SK-N-SH treated with all-trans-retinoic acid at 6 μM for 48 hours (cell line): Measurements from ENCODE around the gene PLET1.

Experiments used
- ATAC-seq: fragments of 200-7000 bp; cut with Tn5 transposase; 3 replicates; pipeline ENCODE4 v1.9.1; 2020; ENCODE audit warnings: mild to moderate bottlenecking, moderate library complexity
- ARNTL ChIP-seq: fragments of 450-650 bp; formaldehyde crosslinking; IDR thresholded peaks from 2 replicates; pipeline ENCODE4 v1.5.0; 2020; ENCODE audit warnings: low read depth, mild to moderate bottlenecking, moderate library complexity, borderline replicate concordance
- BACH2 ChIP-seq: fragments of 250-450 bp; sonication (Bioruptor Pico); IDR thresholded peaks from 2 replicates; pipeline ENCODE4 v1.9.0; 2021; ENCODE audit warnings: mild to moderate bottlenecking, borderline replicate concordance
- CREB5 ChIP-seq: fragments of 250-450 bp; sonication (Bioruptor Pico); IDR thresholded peaks from 2 replicates; pipeline ENCODE4 v1.5.1; 2020; ENCODE audit warnings: low read depth, mild to moderate bottlenecking, moderate library complexity
- CSDC2 ChIP-seq: fragments of 250-450 bp; sonication (Bioruptor Pico); IDR thresholded peaks from 2 replicates; pipeline ENCODE4 v1.5.0; 2020; ENCODE audit warnings: mild to moderate bottlenecking, moderate library complexity
- CSRNP3 ChIP-seq: fragments of 250-450 bp; sonication (Bioruptor Pico); IDR thresholded peaks from 2 replicates; pipeline ENCODE4 v1.5.1; 2021; ENCODE audit warnings: mild to moderate bottlenecking, moderate library complexity
- GLIS3 ChIP-seq: fragments of 250-450 bp; sonication (Bioruptor Pico); IDR thresholded peaks from 2 replicates; pipeline ENCODE4 v1.5.0; 2020; ENCODE audit warnings: mild to moderate bottlenecking, moderate library complexity
- ISL1 ChIP-seq: fragments of 250-450 bp; sonication (Bioruptor Pico); IDR thresholded peaks from 2 replicates; pipeline ENCODE4 v2.1.2; 2022; ENCODE audit warnings: mild to moderate bottlenecking, moderate library complexity
- PATZ1 ChIP-seq: fragments of 250-450 bp; sonication (Bioruptor Pico); IDR thresholded peaks from 2 replicates; pipeline ENCODE4 v1.8.0; 2020; ENCODE audit warnings: mild to moderate bottlenecking, moderate library complexity, borderline replicate concordance
- POU6F1 ChIP-seq: fragments of 250-450 bp; sonication (Bioruptor Pico); IDR thresholded peaks from 2 replicates; pipeline ENCODE4 v1.8.0; 2021; ENCODE audit warnings: low read depth, mild to moderate bottlenecking, moderate library complexity, borderline replicate concordance
- PPARA ChIP-seq: fragments of 250-450 bp; sonication (Bioruptor Pico); IDR thresholded peaks from 2 replicates; pipeline ENCODE4 v1.5.0; 2020; ENCODE audit warnings: mild to moderate bottlenecking, borderline replicate concordance
- RARB ChIP-seq: fragments of 250-450 bp; sonication (Bioruptor Pico); IDR thresholded peaks from 2 replicates; pipeline ENCODE4 v1.8.0; 2021; ENCODE audit warnings: mild to moderate bottlenecking, moderate library complexity
- SNAI2 ChIP-seq: fragments of 250-450 bp; sonication (Bioruptor Pico); IDR thresholded peaks from 2 replicates; pipeline ENCODE4 v1.5.0; 2020; ENCODE audit warnings: mild to moderate bottlenecking, moderate library complexity
- TCF4 ChIP-seq: fragments of 250-450 bp; sonication (Bioruptor Pico); IDR thresholded peaks from 2 replicates; pipeline ENCODE4 v1.8.0; 2021; ENCODE audit warnings: mild to moderate bottlenecking, moderate library complexity, borderline replicate concordance
- TSHZ2 ChIP-seq: fragments of 250-450 bp; sonication (Bioruptor Pico); IDR thresholded peaks from 2 replicates; pipeline ENCODE4 v1.5.0; 2020; ENCODE audit warnings: mild to moderate bottlenecking, moderate library complexity
- ZC3H10 ChIP-seq: fragments of 250-450 bp; sonication (Bioruptor Pico); IDR thresholded peaks from 2 replicates; pipeline ENCODE4 v1.5.1; 2021; ENCODE audit warnings: mild to moderate bottlenecking, moderate library complexity
- ZFP3 ChIP-seq: fragments of 250-450 bp; sonication (Bioruptor Pico); IDR thresholded peaks from 2 replicates; pipeline ENCODE4 v1.5.0; 2020; ENCODE audit warnings: mild to moderate bottlenecking, moderate library complexity
- ZFP30 ChIP-seq: fragments of 450-650 bp; formaldehyde crosslinking; IDR thresholded peaks from 2 replicates; pipeline ENCODE4 v1.5.0; 2022; ENCODE audit warnings: mild to moderate bottlenecking, moderate library complexity
- ZNF70 ChIP-seq: fragments of 450-650 bp; formaldehyde crosslinking; IDR thresholded peaks from 2 replicates; pipeline ENCODE4 v1.5.0; 2020; ENCODE audit warnings: mild to moderate bottlenecking, moderate library complexity

Gene PLET1

GRCh38 chr11:112248201-112248600 lies 12.5 kb downstream of the PLET1 start (continued):
- TF ChIP-seq CSDC2 (CRISPR knock-in tag) (no peak), ZFP30 (CRISPR knock-in tag) (no peak), ARNTL (CRISPR knock-in tag) (no peak), ZFP3 (CRISPR knock-in tag) (no peak), PATZ1 (CRISPR knock-in tag) (no peak), ISL1 (CRISPR knock-in tag) (no peak), ZNF70 (no peak)

GRCh38 chr11:112247201-112247600 lies 13.5 kb downstream of the PLET1 start:
- ATAC-seq, result no peak
- TF ChIP-seq PATZ1 (CRISPR knock-in tag), result no peak
- TF ChIP-seq ZFP30 (CRISPR knock-in tag), result no peak
- TF ChIP-seq CREB5 (CRISPR knock-in tag), result no peak
- no peak for TF ChIP-seq ZNF70
- no peak for TF ChIP-seq GLIS3
- no peak for TF ChIP-seq BACH2 (CRISPR knock-in tag)
- no peak for TF ChIP-seq ZFP3 (CRISPR knock-in tag)
- TF ChIP-seq CSRNP3 (CRISPR knock-in tag), result no peak
- no peak for TF ChIP-seq ARNTL (CRISPR knock-in tag)
- no peak for TF ChIP-seq ISL1 (CRISPR knock-in tag)
- no peak for TF ChIP-seq CSDC2 (CRISPR knock-in tag)
- TF ChIP-seq SNAI2 (CRISPR knock-in tag), result no peak

GRCh38 chr11:112241486-112241885 lies 19.2 kb downstream of the PLET1 start:
- TF ChIP-seq ZC3H10 (CRISPR knock-in tag) (no peak), ISL1 (CRISPR knock-in tag) (peak; percentile 30; the same call in 1 of the 2 replicates)
- no peak for ATAC-seq

GRCh38 chr11:112238041-112238440 lies 22.6 kb downstream of the PLET1 start:
- no peak for ATAC-seq
- TF ChIP-seq PATZ1 (CRISPR knock-in tag) (no peak), ARNTL (CRISPR knock-in tag) (no peak), RARB (CRISPR knock-in tag) (no peak), TSHZ2 (CRISPR knock-in tag) (no peak), PPARA (CRISPR knock-in tag) (no peak), BACH2 (CRISPR knock-in tag) (no peak), TCF4 (CRISPR knock-in tag) (no peak), ZFP3 (CRISPR knock-in tag) (no peak), ZNF70 (no peak), CSRNP3 (CRISPR knock-in tag) (no peak), CREB5 (CRISPR knock-in tag) (no peak), POU6F1 (CRISPR knock-in tag) (no peak), CSDC2 (CRISPR knock-in tag) (no peak)
